GM18519 (cell line): ENCODE measurements around the gene REEP5.
"Not testable (repeated sequence)": the region's sequence is repeated elsewhere in the genome, so short reads cannot be mapped to it uniquely, and the experiment has no call there.

Source experiments
- ATAC-seq: cut with Tn5 transposase; IDR thresholded peaks from one replicate; pipeline ENCODE4 v1.9.1; 2021; ENCODE audit warnings: mild to moderate bottlenecking, moderate library complexity; ENCODE audit not compliant: unreplicated experiment, low FRiP score

The REEP5 gene

GRCh38 chr5:112933651-112934365 is 11.8 kb upstream of the REEP5 start:
- no peak for ATAC-seq

GRCh38 chr5:112933105-112933504 is 11.1 kb upstream of the REEP5 start:
- no peak for ATAC-seq

GRCh38 chr5:112931473-112931872 is 9.4 kb upstream of the REEP5 start:
- ATAC-seq: no peak

GRCh38 chr5:112930082-112930344 is 8.0 kb upstream of the REEP5 start:
- ATAC-seq: peak; percentile 47

GRCh38 chr5:112929336-112930081 is 7.5 kb upstream of the REEP5 start:
- peak; percentile 50 for ATAC-seq

GRCh38 chr5:112923988-112924387 is 2.0 kb upstream of the REEP5 start:
- no peak for ATAC-seq

- peak; percentile 38 for ATAC-seq
Observed at GRCh38 chr5:112923148-112923917, 1.3 kb upstream of the REEP5 start.

- ATAC-seq: peak; percentile 28
Observed at GRCh38 chr5:112921026-112921832, 798 bp downstream of the REEP5 start.

GRCh38 chr5:112919972-112920371 is 2.1 kb downstream of the REEP5 start:
- no peak for ATAC-seq

GRCh38 chr5:112918679-112919078 is 3.3 kb downstream of the REEP5 start:
- no peak for ATAC-seq

- no peak for ATAC-seq
Observed at GRCh38 chr5:112918136-112918535, 3.9 kb downstream of the REEP5 start.

GRCh38 chr5:112917453-112917995 is 4.5 kb downstream of the REEP5 start:
- no peak for ATAC-seq

GRCh38 chr5:112915831-112916230 is 6.2 kb downstream of the REEP5 start:
- no peak for ATAC-seq

- no peak for ATAC-seq
Observed at GRCh38 chr5:112914584-112914983, 7.4 kb downstream of the REEP5 start.

GRCh38 chr5:112910529-112910928 is 11.5 kb downstream of the REEP5 start:
- no peak for ATAC-seq

GRCh38 chr5:112908854-112909253 is 13.2 kb downstream of the REEP5 start:
- no peak for ATAC-seq

GRCh38 chr5:112907166-112907631 is 14.8 kb downstream of the REEP5 start:
- ATAC-seq: no peak

- no peak for ATAC-seq
Observed at GRCh38 chr5:112906637-112907036, 15.4 kb downstream of the REEP5 start.

GRCh38 chr5:112904996-112905395 is 17.0 kb downstream of the REEP5 start:
- not testable (repeated sequence) for ATAC-seq

- ATAC-seq: no peak
Observed at GRCh38 chr5:112902561-112902960, 19.5 kb downstream of the REEP5 start.
